ACC112 (cell line): ENCODE measurements around the gene SPDYE6.
"Not testable (repeated sequence)": the region's sequence is repeated elsewhere in the genome, so short reads cannot be mapped to it uniquely, and the experiment has no call there.

Experiments used
- H2AFZ ChIP-seq: fragments of 200-600 bp; sonication (generic); one replicate; pipeline ENCODE4 v1.6.0; 2017; ENCODE audit warnings: antibody characterized with exemption, low read length; ENCODE audit not compliant: unreplicated experiment
- H3K27ac ChIP-seq: fragments of 200-600 bp; sonication (generic); 2 replicates; pipeline ENCODE4 v1.5.1; 2014; ENCODE audit warnings: low read depth, mild to moderate bottlenecking, antibody characterized with exemption, low read length, moderate library complexity
- H3K27me3 ChIP-seq: fragments of 200-600 bp; sonication (generic); 2 replicates; pipeline ENCODE4 v1.6.1; 2014; ENCODE audit warnings: mild to moderate bottlenecking, antibody characterized with exemption, low read length, moderate library complexity, mixed read lengths; ENCODE audit not compliant: insufficient read depth
- H3K36me3 ChIP-seq: fragments of 200-600 bp; sonication (generic); 2 replicates; pipeline ENCODE4 v1.6.1; 2016; ENCODE audit warnings: mild to moderate bottlenecking, antibody characterized with exemption, low read length, moderate library complexity, mixed read lengths; ENCODE audit not compliant: insufficient read depth
- H3K4me1 ChIP-seq: fragments of 200-600 bp; sonication (generic); one replicate; pipeline ENCODE4 v1.6.1; 2016; ENCODE audit warnings: low read length, mixed read lengths; ENCODE audit not compliant: insufficient read depth, unreplicated experiment, control insufficient read depth
- H3K4me3 ChIP-seq: fragments of 200-600 bp; sonication (generic); 2 replicates; pipeline ENCODE4 v1.5.1; 2014; ENCODE audit warnings: mild to moderate bottlenecking, low read depth, low read length
- H3K79me2 ChIP-seq: fragments of 200-600 bp; sonication (generic); one replicate; pipeline ENCODE4 v1.6.0; 2016; ENCODE audit warnings: low read length; ENCODE audit not compliant: control insufficient read depth, unreplicated experiment, insufficient read depth

SPDYE6 gene

DNA sequence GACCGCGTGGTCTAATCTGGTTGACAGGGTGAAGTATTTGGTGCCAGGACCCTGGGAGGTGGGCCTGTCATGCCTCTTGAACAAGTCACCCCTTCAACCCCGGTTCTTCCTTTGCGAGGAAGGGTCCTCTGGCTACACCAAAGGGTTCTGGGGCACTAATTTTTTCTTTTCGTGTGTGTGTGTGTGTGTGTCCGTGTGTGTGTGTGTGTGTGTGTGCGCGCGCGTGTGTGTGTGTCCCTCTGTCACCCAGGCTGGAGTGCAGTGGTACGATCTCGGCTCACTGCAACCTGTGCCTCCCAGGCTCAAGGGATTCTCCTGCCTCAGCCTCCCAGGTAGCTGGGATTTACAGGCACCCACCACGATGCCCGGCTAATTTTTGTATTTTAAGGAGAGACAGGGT is 54.9 kb downstream of the SPDYE6 start:
- not testable (repeated sequence) for H3K79me2 ChIP-seq, H3K4me3 ChIP-seq, H2AFZ ChIP-seq, H3K27ac ChIP-seq, H3K27me3 ChIP-seq, H3K36me3 ChIP-seq
- peaks cover 20% of the 10 kb centered on the region for H3K4me1 ChIP-seq

DNA sequence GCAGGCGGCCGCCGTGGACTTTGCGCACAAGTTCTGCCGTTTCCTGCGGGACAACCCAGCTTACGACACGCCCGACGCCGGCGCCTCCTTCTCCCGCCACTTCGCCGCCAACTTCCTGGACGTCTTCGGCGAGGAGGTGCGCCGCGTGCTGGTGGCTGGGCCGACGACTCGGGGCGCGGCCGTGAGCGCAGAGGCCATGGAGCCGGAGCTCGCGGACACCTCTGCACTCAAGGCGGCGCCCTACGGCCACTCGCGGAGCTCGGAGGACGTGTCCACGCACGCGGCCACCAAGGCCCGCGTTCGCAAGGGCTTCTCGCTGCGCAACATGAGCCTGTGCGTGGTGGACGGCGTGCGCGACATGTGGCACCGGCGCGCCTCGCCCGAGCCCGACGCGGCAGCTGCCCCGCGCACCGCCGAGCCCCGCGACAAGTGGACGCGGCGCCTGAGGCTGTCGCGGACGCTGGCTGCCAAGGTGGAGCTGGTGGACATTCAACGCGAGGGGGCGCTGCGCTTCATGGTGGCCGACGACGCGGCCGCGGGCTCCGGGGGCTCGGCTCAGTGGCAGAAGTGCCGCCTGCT is 55.5 kb downstream of the SPDYE6 start:
- no peaks in the 10 kb centered on the region for H3K27me3 ChIP-seq
- no peak overlapping the region for H3K4me3 ChIP-seq
- no peak overlapping the region for H3K27ac ChIP-seq
- no peaks in the 10 kb centered on the region for H3K36me3 ChIP-seq
- peaks cover 19% of the 10 kb centered on the region for H3K4me1 ChIP-seq
- no peak overlapping the region for H2AFZ ChIP-seq
- no peaks in the 10 kb centered on the region for H3K79me2 ChIP-seq

- H3K27ac ChIP-seq: no peak overlapping the region
- H3K4me3 ChIP-seq: no peak overlapping the region
- H3K79me2 ChIP-seq: no peaks in the 10 kb centered on the region
- no peaks in the 10 kb centered on the region for H3K27me3 ChIP-seq
- no peak overlapping the region for H2AFZ ChIP-seq
- H3K4me1 ChIP-seq: no peaks in the 10 kb centered on the region
- H3K36me3 ChIP-seq: no peaks in the 10 kb centered on the region
Measured at GRCh38 chr7:102297487-102298218, 58.6 kb downstream of the SPDYE6 start.

DNA sequence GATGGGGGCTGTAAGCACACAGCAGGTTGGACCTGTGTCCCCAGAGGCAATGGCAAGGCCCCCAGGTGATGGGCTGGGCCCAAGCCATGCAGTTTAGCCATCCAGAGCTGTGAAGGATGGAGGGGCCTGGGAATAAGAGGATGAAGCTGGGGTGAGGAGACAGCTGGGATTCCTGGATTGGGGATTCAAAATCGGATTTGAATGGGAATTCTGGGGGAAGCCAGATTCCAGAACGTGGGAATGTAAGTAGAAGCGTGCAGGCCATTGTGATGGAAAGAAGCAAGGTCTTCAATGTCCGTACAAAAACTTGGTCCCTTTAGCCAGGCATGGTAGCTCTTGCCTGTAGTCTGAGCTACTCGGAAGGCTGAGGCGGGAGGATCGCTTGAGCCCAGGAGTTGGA is 59.7 kb downstream of the SPDYE6 start:
- no peak overlapping the region for H3K27ac ChIP-seq

DNA sequence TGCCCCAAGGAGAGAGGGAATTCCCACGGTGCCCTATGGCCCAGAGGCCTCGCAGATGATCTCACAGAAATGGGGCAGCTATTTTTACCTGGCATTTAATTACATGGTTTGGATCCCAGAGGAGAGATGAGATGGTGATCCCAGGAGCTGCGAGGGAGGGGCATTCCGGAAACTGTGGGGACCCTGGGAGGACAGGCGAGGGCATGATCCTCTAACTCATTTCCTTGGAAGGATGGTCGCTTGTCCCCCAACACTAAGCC is 60.1 kb downstream of the SPDYE6 start:
- Histone ChIP-seq H3K4me1 (no peaks in the 10 kb centered on the region), H2AFZ (no peak overlapping the region), H3K36me3 (no peaks in the 10 kb centered on the region), H3K79me2 (no peaks in the 10 kb centered on the region), H3K4me3 (no peak overlapping the region), H3K27ac (no peak overlapping the region), H3K27me3 (no peaks in the 10 kb centered on the region)

More for the DNA sequence above, 59.7 kb downstream of the SPDYE6 start:
- H3K4me3 ChIP-seq: no peak overlapping the region
- no peaks in the 10 kb centered on the region for H3K36me3 ChIP-seq
- no peaks in the 10 kb centered on the region for H3K27me3 ChIP-seq
- no peaks in the 10 kb centered on the region for H3K79me2 ChIP-seq
- no peak overlapping the region for H2AFZ ChIP-seq
- no peaks in the 10 kb centered on the region for H3K4me1 ChIP-seq
